HCT116 (cell line): ENCODE measurements around the gene PCNT.

ENCODE experiments used
- REST ChIP-seq: IDR thresholded peaks from 2 replicates; pipeline ENCODE4 v1.6.1; 2012; ENCODE audit warnings: low read depth
- TF ChIP-seq, protein P1 (sequence below), 3 experiments: fragments of 200-600 bp in 1 of 3; sonication (generic) in 1 of 3; IDR thresholded peaks in 2 of 3; conservative IDR thresholded peaks in 1 of 3; 2 replicates each; pipeline ENCODE4 v1.5.1; 2012 to 2017; ENCODE audit warnings: low read depth in 2 of 3, low read length in 2 of 3, antibody characterized with exemption in 1 of 3, borderline replicate concordance in 1 of 3, control low read depth in 1 of 3, mild to moderate bottlenecking in 1 of 3, mixed read lengths in 1 of 3, mixed run types in 1 of 3, moderate library complexity in 1 of 3; ENCODE audit not compliant: insufficient read depth in 1 of 3
- TF ChIP-seq, protein P2 (sequence below): IDR thresholded peaks from 2 replicates; pipeline ENCODE4 v1.6.1; 2012

DNA sequence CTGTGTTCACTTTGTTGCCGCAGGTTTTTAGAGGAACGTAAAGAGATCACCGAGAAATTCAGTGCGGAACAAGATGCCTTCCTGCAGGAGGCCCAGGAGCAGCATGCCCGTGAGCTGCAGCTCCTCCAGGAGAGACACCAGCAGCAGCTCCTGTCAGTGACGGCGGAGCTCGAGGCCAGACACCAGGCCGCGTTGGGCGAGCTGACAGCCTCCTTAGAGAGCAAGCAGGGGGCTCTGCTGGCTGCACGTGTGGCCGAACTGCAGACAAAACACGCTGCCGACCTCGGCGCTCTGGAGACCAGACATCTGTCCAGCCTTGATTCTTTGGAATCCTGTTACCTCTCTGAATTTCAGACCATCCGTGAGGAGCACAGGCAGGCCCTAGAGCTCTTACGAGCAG, 42.6 kb downstream of the PCNT start:
- no peak for TF ChIP-seq REST
- TF ChIP-seq, protein P1, sequence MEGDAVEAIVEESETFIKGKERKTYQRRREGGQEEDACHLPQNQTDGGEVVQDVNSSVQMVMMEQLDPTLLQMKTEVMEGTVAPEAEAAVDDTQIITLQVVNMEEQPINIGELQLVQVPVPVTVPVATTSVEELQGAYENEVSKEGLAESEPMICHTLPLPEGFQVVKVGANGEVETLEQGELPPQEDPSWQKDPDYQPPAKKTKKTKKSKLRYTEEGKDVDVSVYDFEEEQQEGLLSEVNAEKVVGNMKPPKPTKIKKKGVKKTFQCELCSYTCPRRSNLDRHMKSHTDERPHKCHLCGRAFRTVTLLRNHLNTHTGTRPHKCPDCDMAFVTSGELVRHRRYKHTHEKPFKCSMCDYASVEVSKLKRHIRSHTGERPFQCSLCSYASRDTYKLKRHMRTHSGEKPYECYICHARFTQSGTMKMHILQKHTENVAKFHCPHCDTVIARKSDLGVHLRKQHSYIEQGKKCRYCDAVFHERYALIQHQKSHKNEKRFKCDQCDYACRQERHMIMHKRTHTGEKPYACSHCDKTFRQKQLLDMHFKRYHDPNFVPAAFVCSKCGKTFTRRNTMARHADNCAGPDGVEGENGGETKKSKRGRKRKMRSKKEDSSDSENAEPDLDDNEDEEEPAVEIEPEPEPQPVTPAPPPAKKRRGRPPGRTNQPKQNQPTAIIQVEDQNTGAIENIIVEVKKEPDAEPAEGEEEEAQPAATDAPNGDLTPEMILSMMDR (IDR thresholded peaks at IDR 0.05 in 2 of 3, conservative IDR thresholded peaks at IDR 0.05 in 1 of 3; ENCODE audit: borderline replicate concordance in 1 of 3, insufficient read depth in 1 of 3, low read depth in 2 of 3, low read length in 2 of 3), result no peak
- TF ChIP-seq, protein P2, sequence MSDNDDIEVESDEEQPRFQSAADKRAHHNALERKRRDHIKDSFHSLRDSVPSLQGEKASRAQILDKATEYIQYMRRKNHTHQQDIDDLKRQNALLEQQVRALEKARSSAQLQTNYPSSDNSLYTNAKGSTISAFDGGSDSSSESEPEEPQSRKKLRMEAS, result no peak
